ENCODE data around the gene CCDC32.

The CCDC32 gene

GRCh38 chr15:40511472-40512133 is 53.2 kb downstream of the CCDC32 start:
- no peak for DNase-seq (ENCODE audit: low spot score)

GRCh38 chr15:40511093-40511471 is 53.8 kb downstream of the CCDC32 start:
- no peak for DNase-seq (ENCODE audit: low spot score)

GRCh38 chr15:40510201-40510600 is 54.6 kb downstream of the CCDC32 start:
- DNase-seq (ENCODE audit: low spot score): no peak

GRCh38 chr15:40508216-40508615 is 56.6 kb downstream of the CCDC32 start:
- DNase-seq (ENCODE audit: low spot score): no peak

GRCh38 chr15:40506964-40507571 is 57.8 kb downstream of the CCDC32 start:
- DNase-seq (ENCODE audit: low spot score): peak; percentile 44
